Measurements from ENCODE around the gene CRY1.

CRY1 gene

DNA sequence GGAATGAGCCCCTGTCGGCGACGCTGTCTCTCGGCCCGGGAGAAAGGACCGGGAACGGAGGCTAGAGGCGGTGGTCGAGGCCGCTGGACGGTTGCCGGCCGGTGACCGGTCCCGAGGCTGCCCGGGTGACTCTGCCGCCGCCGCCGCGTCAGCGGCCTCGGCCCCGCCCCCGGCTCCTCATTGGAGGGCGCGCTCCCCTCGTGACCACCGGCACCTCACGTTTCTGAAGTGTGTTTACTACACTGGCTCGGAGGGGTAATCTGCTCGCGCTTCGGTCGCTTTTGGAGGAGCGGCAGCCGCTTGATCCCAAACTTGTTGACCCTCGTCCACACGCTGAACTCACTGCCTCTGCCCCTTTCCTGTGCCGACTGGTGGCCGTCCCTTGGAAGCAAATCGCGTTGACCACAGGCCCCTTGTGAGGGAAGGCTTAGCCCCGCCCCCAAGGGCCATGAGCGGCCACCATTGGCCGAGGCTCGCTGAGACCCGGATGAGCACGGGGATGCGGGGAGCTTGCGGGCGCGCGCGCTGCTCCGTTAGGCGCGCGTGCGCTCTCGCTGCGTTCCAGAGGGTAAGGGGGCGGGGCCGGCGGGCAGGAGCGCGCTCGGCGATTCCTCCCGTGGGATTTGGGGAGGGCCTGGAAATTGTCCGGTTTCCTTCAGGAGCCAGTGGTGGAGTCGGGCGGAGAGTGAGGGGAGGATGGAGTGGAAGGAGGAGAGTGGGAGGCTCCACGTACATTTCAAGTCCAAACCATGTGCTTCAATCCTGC lies at the start of gene CRY1:
Gene CRY1 (minus strand): TSS at position 133 of the 766 bp plus-strand sequence. CDS start 588 bp downstream, outside the sequence.
- DNase-seq (ENCODE audit: low read depth): peak; percentile 87

DNA sequence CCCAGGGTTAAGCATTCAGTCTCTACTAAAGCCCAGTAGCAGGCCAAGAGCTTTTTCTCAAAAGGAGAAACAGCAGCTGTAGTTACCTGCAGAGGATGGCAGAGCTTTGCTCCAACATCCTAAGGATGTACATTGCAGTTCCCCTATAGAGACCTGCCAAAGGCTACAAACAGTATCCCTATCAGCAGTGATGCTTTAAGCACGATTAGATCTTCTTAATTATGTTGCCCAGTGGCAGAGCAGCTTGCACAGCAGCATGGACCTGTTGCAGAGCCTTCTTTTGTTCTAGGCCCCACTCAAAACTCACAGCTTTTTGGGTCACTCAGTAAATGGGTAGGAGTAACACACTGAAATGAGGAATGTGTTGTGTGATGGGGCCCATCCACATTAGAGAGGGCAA lies 46.4 kb upstream of the CRY1 start:
- no peak for DNase-seq (ENCODE audit: low read depth)

DNA sequence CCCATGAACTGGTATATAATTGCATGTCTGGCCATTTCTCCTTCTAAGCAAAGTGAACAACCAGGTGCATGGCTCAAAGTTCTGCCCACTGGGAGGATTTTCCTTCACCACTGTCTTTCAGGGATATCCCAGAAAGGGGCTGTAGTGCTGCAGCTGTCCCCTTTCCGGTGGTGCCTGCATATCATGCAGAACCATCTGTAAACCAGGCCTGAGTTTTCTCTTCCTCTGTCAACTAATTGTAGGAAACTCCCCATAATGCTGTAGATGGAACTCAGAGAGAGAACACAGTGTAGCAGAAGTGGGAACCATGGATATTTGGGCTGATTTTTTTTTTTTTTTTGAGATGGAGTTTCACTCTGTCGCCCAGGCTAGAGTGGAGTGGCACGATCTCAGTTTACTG lies 45.6 kb upstream of the CRY1 start:
- DNase-seq (ENCODE audit: low read depth): no peak

DNA sequence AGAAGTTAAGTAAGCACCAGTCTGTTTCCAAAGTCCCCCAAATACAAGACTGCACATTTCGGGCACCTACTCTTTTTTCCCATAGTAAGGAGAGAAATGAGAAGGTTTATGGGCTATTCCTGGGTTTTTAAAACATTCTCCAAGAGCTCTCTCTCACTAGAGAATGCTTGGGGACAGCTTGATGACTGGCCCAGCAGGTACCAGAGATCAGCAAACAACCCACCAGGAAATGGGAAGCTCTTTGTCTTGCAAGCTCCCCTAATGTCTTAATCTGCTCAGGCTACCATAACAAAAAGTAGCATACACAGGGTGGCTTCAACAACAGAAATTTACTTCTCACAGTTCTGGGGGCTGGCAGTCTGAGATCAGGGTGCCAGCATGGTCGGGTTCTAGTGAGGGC lies 41.8 kb upstream of the CRY1 start:
- DNase-seq (ENCODE audit: low read depth): no peak

DNA sequence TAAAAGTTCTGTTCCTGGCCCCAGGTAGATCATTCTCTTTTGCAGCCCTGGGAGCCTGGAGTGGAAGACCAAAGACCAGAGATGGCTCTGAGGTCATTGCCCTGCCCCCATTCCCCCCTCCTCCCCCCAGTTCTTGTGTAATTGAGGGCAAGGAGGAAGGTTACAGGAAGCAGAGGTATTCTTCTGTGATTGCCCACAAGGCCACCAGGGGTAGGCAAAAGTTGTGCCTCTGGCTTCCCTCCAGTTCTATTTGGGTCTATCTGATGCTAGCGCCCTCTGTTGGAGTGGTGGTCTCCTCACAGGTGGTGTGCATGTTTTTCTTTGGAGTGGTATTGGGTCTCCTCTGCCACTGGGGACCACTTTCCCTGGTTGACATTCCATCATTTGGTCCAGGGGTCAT lies 41.2 kb upstream of the CRY1 start:
- no peak for DNase-seq (ENCODE audit: low read depth)

DNA sequence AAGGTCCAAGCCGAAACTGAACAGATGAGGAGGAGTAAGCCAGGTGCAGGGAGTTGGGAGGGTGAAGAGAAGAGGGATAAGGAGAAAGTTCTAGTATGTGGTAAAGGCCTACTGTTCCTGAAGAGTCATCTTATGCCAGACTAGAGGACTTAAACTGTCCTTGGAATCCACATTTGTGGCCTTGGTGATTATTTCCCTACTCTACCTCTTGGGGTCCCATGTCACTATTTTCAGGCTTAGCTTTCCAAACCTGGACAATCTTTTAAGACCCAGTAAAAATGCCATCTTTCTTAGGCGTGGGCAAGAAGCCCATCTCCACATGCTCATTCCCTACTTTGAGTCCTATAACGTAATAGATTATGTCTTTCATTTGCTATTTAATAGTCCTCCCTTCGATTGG lies 40.1 kb upstream of the CRY1 start:
- DNase-seq (ENCODE audit: low read depth): no peak

DNA sequence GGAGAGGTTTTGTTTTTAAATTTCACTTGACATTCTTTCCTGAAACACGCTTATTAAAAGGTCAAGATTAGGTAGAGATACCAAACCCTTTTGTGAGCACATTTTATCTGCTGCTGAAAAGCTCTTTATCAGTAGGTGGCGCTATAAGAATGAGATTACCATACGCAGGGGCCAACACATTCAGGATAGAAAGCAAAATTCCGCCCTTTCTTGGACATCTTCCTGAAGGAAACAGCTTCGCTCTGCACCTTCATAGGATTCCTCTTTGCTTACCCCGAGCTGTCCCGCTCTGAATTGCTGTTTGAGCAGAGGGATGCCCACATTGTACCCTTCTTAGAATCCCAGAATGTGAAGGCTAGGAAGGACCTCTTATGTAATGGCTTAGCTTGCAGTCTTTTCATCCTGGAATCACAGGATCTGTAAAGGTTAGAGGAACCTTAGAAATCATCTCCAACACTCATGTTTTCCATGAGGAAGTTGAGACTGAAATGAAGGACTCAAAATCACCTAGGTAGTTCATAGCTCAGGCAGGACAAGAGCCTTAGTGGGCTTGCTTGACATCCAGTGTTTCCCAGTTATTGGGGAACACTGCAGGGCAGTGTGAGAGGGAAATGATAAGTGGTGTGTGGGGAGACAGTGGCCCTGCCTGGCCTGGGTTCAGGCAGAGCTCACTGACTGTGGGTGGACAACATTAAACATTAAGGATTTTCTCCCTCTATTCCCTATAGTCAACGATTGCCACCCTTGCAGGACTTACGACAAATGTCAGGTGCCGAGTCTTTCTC lies 38.7 kb upstream of the CRY1 start:
- DNase-seq (ENCODE audit: low read depth): no peak

DNA sequence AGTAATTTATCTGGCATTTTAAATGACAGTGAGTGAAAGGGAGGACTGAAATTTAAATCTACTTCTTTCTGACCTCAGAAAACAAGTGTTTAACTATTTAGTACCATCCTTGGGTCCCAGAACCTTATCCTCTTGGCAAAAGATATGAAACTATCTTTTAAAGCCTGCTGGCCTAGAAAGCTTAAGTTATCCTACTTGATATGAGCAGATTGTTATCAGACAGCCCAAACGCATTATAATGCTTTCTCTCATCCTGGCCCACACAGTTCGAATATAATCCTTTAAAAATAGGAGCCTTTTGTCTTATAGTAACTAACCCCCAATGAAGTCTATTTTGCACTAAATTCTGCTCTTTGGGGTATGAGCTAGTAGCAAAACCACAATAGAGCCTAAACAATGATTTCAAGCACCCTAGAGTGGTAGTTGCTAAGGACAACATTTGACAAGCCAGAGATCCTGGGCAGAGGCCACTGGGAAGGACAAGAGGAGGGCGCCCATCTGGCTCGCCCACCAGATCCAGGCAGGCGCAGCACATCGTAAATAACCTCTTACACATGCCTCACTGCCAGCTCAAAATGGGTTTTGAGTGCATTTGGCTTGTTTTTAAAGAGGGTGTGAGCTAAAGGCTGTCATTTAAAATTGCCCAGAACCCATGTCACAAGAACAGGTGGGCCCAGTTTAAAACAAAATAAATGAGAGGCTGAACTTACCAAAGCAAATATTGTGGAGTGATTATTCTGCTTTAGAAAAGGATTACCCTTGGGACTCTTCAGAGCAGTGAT lies 37.7 kb upstream of the CRY1 start:
- DNase-seq (ENCODE audit: low read depth): no peak

DNA sequence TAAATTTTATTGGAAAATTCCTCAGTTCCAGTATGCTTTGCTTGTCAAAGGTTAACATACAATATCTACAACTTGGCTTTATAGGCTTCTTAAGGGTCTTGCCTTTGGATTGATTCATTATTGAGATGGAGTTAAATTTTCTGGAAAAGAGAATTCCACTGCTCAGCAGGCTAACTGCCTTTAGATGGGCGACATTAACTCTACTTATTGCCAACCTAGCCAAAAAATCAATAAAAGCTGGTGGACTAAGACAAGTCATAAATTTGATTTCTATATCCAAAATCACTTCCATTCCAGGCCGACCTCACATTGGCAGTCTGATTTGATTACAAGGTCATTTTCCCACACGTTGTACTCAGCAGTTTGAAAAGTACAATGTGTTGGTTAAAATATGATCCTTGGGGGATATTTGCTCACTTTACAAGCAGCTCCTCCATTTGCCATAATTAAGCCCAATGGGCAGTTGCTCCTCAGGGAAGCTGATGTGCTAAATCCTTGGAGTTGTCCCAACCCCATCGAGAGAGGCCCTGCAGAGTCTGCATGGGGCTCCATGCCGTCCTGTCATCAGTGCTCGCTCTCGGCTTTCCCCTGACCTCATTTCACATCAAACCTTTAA lies 36.1 kb upstream of the CRY1 start:
- DNase-seq (ENCODE audit: low read depth): no peak

DNA sequence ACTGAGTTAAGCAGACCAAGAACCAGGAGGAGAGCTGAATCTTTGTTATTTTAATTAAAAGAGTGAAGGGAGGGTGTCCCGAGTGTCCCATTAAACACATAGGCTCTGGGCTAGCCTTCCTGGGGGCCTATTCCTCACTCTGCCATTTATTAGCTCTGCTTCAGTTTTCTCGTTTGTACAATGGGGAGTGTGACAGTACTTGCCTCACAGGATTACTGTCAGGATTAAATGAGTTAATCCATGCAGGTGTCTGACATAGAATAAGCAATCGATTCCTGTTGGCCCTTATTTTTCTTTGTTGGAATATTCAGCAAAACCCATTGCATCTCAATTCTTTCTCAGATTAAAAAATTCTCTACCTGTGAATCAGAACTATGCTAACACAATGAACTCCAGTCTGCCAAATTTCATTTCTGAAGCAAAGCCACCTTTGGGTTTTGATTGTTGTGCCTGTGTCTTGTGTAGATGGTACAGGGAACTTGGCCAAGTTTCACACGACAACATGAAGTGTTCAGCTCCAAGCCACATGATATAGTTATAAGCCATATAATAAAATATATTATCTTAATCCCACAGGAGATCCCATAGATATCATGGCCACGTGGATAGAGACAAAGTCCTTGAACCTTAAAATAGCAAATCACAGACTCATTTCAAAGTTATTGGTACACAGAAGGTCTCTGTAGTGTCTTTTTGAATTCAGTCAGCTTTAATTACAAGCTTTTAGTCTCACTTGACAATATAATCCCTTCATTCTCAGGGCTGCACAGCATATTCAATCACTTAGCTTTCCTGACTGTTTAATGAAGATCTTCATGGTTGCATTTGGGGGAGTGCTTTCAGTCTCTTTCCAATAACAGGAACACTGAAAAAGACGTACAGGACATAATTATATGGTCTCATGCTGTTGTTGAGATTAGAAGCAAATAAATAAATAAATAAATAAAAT lies 34.4 kb upstream of the CRY1 start:
- DNase-seq (ENCODE audit: low read depth): no peak

DNA sequence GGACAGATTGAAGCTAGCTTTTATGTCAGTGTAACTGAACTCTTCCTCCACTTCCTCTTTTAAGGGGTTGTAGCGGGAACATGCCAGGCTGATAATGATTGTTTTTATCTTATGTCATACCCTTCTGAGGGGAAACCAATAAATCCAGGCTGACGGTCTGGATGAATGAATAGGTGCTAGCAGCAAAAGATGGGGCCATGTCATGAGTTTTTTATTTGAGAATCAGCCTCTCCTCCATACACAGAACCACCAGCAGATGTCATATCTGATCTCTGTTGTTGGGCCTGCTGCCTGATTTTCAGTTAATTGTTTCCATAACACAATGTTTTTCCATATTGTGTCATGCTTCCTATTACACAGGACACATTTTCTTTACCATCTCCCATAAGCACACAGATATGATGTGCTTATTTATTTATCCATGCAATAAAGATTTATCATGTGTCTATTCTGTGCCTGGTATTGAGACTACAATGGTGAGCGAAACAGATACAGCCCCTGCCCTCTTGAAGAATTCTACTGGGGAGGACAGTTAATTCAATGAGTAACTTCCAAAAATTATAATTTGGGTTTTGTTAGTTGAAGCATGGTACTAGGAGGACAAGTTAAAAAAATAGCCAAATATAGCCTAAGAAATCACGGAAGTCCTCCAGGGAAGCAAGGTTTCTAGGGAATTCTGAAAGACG lies 33.6 kb upstream of the CRY1 start:
- no peak for DNase-seq (ENCODE audit: low read depth)

DNA sequence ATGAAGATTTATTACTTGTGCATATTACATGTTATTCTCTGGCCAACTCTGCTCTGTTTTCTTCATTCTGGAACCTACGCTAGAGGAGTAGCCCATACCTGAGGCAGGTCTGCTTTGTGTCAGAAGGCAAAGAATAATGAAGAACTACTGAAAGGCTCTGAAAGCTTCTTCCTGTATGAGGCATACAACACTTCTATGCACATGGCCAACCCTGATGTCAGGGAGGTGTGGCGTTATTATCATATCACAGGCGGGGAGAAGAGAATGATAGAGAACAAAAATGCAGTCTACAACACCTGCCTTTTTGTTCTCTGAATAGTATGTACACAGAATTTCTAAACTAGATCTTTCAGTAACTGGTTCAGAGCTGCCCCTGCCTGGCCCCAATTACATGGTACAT lies 32.5 kb upstream of the CRY1 start:
- DNase-seq (ENCODE audit: low read depth): no peak

DNA sequence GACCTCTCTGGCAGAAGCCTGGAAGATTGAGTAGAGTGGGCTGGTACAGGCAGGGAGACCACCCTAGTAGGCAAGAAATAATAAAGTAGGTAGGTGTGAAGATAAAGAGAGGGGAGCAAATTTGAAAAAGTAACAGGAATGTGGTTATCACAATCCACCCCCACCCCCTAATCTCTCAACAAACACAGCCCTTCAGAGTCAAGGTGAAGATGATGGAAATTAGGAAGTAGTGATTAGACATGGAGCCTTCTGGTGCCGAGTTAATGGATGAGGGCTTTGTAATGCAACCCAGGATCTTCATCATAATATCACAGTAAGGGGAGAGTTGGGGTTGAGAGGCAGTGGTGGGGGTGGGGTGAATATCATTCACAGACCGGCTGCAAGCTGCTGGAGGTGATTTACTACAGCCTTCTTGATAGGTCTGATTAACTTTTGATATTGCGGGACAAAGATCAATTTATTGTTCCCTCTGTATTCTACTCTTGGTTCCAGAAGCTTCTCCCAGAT lies 29.2 kb upstream of the CRY1 start:
- DNase-seq (ENCODE audit: low read depth): no peak

DNA sequence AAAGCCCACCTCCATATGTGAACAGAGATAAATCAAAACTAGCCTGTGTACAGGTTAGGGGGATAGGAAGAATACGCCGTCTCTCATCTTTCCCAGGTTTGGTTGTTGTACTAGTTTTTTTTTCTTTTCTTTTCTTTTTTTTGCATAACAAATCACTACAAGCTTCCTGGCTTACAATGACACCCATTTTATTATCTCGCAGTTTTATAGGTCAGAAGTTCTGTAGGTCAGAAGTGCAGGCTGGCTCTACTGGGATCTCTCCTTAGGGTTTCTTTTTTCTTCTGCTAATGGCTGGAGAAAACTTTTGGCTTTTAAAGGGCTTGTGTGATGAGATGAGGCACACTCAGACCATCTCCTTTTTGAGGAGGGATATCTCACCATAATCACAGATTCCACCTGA lies 25.7 kb upstream of the CRY1 start:
- DNase-seq (ENCODE audit: low read depth): no peak

DNA sequence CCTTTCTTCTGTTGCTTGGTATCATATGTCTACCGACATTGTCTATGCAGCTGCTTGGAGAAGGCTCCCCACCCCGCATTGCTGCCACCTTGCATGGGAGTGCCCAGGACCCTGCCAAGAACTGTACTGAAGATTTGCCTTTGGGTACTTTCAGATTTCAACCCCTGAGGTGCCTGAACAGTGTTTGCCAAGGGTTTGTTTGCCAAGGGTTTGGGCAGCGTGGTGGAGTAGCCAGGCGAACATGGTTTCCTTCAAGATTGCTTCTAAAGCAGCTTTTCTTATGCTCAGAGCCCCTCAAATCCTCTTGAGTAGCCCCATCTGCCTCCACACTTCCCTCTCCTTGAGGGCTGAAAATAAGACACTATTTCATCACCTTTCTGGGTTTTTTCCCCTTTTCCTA lies 25.3 kb upstream of the CRY1 start:
- DNase-seq (ENCODE audit: low read depth): no peak

DNA sequence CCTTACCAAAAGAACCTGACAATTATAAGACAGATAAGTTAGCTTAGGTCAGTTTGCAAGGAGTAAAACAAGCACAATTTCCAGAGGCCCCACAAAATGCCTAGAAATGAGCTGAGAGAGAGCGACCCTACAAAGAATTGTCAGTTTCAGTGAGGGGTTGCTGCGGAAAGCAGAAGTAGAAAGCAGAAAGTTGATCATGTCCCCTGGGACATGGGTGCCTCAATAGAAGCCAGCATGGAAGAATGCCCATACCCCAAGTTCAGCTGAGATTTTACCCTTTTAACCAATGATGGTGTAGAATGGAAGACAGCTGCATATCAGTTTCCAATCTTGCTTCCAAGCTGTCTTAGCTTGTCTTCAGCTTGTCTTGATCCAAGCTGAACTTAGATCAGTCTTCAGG lies 21.8 kb upstream of the CRY1 start:
- no peak for DNase-seq (ENCODE audit: low read depth)

DNA sequence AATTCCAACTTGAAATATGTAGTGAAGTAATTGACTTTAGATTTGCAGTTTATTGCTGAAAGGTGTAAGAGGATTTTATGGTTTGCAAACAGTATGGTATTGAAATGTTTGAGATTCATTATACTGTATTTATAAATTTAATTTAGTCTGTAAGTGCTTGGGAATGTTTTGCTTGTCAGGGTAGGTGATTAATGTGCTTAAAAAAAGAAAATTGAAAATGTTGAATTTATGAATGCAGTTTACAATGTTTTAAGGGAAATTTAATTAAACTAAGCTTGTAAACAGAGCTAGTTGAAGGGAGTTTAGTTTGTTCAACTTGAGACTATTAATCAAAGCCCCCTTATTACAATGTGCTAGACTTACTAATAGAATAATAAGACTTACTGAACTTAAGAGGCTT lies 18.0 kb upstream of the CRY1 start:
- no peak for DNase-seq (ENCODE audit: low read depth)

DNA sequence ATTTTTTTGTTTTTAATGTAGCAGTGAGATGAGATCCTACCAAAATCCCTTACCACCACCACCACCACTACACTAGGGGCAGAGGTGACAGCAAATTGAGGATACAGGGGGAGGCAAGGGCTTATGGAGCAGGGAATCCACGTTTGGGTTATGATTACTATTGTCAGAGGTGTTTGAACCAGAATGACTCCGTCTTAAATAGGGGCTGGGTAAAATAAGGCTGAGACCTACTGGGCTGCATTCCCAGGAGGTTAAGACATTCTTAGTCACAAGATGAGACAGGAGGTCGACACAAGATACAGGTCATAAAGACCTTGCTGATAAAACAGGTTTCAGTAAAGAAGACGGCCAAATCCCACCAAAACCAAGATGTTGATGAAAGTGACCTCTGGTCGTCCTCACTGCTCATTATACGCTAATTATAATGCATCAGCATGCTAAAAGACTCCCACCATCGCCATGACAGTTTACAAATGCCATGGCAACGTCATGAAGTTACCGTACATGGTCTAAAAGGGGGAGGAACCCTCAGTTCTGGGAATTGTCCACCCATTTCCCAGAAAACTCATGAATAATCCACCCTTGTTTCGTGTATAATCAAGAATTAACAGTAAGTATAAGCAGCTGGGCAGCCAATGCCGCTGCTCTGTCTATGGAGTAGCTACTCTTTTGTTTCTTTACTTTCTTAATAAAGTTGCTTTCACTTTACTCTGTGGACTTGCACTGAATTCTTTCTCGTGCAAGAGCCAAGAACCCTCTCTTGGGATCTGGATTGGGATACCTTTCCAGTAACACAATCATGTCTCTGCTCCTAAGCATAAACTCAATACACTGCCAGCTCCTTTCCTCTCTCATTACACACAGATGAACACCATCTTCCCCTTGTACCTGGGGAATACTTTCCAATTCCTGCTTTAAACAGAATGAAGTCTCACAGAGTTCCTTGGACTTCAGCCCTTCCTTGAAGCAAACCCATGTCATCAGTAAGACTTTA lies 16.7 kb upstream of the CRY1 start:
- DNase-seq (ENCODE audit: low read depth): no peak

DNA sequence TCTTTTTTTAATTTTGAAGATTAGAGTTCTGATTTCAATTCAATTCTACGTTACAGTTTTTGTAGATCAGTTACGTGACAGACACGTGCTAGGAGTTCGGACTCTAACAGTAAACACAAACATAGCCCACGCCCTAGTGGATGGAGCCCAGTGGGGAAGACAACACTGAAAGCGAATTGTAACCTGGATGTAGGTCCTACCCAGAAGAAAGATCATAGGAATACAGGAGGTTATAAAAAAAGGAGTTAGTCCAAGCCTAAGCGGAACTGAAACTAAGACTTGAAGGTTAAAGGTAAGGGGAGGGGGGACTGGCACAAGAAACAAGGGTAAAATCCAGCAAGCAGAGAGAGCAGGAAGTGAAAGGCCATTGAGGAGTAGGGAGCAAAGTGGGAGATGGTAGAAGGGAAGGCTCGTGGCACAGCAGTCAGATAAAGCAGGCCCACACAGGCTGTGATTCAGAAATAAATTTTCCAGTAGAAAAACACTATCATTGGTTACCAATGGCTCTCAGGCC lies 15.7 kb upstream of the CRY1 start:
- DNase-seq (ENCODE audit: low read depth): no peak

Measured in stimulated activated CD8-positive, alpha-beta memory T cell treated with anti-CD3 and anti-CD28 coated beads, Interleukin-7, amount 100 ng/mL, for 24 hours (primary cell).